Fibroblast of gingiva (primary cell): Measurements from ENCODE around the gene HGS.
A peak's percentile ranks its signal among the peaks of the same experiment; 100 is the strongest.

Experiments
- DNase-seq: peaks from one replicate; pipeline ENCODE4 v3.0.0-alpha.2; 2011; ENCODE audit warnings: low read depth

Gene HGS

GRCh38 chr17:81684442-81684911, 666 bp downstream of the HGS start:
- peak; percentile 77 for DNase-seq

DNA sequence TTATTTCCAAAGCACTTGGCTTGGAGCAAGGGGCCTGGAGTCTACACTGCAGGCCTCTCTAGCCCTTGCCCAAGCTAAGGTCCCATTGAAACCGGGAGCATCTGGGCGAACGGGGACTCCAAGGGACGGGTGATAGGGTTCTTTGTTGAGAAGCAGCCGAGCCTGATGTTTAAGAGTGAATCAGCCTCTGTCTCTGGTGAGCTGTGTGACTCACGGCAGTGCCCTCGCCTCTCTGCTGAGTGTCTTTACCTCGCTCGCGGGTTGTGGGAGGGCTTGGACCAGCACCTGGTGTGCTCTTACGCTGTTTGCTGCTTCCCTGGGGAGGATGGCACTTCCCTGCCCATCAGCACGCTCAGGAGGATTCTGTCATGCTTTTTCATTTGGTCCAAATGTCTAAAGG, 1.3 kb downstream of the HGS start:
- peak; percentile 29 for DNase-seq

GRCh38 chr17:81686614-81687013, 2.8 kb downstream of the HGS start:
- no peak for DNase-seq

DNA sequence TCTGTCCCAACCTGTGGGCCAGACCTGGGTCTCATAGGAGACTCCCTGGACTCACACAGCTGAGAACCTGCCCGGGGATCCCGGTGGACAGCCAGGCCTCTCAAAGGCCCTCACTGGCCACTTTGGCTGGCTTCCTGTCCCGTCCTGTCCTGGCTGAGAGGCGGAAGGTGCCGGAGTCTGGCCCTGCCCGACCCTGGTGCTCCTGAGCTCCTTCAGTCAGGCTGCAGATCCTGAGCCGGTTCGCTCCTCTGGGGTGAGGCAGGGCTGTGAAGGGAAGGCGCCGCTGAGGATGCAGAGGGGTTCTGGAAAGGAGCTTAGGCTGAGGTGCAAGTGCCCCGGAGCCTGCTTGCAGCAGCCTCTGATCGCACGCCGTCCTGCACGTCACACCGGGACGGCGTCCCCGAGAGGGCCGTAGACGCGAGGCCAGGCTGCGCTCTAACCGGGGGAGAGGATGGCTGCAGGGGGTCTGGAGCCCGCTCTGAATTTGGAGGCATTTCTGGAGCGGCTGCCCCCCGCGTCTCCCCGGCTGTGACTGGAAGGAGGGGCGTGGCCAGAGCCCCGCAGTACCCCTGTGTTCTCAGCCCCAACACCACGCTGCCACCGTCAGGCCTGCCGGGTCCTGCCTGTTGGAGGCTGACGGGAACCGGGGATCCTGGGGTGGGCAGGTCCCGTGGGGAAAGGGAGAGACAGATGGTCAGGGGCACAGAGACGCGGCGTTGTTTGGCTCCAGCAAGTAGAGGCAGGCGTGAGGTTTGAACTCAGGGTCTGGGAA, 4.1 kb downstream of the HGS start:
- no peak for DNase-seq

- DNase-seq = no peak
Observed at GRCh38 chr17:81688616-81689015, 4.8 kb downstream of the HGS start.

GRCh38 chr17:81690066-81690465, 6.3 kb downstream of the HGS start:
- DNase-seq = no peak

DNA sequence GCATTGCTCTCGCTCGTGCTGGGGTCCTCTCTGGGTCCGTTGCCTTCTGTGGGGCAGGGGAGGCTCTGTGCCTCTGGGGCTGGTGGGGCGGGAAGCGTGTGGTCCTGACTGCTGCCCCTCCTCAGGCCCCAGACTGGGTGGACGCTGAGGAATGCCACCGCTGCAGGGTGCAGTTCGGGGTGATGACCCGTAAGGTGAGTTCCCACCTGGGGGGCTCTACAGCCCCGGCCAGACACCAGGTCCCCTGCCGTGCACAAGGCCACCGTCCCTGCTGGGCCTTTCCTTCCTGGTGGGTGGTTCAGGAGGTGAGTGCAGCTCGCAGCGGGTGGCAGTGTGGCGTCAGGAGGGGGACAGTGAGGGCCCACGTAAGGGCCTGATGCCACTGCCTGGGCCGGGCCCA, 6.7 kb downstream of the HGS start:
- no peak for DNase-seq

DNA sequence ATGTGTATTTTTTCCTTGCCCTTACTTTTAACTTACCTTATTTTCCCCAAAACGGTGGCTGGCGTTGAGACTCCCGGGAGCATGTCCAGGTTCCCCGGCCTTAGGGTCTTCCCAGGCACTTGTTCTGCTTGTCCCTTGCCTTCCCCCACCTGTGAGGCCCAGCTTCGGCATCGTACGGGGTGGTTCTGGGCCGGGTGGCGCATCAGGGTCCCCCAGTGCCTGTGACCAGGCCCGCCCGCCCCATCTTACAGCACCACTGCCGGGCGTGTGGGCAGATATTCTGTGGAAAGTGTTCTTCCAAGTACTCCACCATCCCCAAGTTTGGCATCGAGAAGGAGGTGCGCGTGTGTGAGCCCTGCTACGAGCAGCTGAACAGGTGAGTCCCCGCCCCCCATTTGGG, 7.4 kb downstream of the HGS start:
- no peak for DNase-seq

GRCh38 chr17:81691608-81692007, 7.8 kb downstream of the HGS start:
- no peak for DNase-seq

- no peak for DNase-seq
Observed at GRCh38 chr17:81693509-81694210, 9.8 kb downstream of the HGS start.

DNA sequence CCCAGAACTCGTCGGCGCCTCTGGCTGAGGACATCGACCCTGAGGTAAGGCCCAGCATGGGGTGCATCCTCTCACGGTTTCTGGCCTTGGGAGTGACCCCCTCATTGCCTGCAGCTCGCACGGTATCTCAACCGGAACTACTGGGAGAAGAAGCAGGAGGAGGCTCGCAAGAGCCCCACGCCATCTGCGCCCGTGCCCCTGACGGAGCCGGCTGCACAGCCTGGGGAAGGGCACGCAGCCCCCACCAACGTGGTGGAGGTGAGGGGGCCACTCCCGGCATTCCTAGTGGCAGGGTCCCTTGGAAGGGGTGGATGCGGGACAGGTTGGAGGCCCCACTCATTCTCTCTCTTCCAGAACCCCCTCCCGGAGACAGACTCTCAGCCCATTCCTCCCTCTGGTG, 11.0 kb downstream of the HGS start:
- no peak for DNase-seq

- DNase-seq = no peak
Observed at GRCh38 chr17:81695211-81695610, 11.4 kb downstream of the HGS start.

- no peak for DNase-seq
Observed at GRCh38 chr17:81695801-81696200, 12.0 kb downstream of the HGS start.

DNA sequence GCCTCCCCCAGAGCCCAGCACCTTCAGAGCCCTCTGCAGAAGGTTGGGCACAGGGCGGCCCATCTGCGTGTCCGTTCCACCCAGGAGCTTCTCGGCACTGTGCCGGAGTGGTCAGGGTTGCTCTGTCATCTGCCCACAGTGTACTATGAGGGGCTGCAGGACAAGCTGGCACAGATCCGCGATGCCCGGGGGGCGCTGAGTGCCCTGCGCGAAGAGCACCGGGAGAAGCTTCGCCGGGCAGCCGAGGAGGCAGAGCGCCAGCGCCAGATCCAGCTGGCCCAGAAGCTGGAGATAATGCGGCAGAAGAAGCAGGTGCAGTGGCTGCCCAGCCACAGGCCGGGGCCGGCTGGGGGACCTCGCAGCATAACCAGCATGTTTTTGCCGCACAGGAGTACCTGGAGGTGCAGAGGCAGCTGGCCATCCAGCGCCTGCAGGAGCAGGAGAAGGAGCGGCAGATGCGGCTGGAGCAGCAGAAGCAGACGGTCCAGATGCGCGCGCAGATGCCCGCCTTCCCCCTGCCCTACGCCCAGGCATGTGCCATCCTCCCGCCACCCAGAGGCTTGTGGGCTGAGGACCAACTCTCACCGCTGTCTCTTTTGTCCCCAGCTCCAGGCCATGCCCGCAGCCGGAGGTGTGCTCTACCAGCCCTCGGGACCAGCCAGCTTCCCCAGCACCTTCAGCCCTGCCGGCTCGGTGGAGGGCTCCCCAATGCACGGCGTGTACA, 12.6 kb downstream of the HGS start:
- no peak for DNase-seq

DNA sequence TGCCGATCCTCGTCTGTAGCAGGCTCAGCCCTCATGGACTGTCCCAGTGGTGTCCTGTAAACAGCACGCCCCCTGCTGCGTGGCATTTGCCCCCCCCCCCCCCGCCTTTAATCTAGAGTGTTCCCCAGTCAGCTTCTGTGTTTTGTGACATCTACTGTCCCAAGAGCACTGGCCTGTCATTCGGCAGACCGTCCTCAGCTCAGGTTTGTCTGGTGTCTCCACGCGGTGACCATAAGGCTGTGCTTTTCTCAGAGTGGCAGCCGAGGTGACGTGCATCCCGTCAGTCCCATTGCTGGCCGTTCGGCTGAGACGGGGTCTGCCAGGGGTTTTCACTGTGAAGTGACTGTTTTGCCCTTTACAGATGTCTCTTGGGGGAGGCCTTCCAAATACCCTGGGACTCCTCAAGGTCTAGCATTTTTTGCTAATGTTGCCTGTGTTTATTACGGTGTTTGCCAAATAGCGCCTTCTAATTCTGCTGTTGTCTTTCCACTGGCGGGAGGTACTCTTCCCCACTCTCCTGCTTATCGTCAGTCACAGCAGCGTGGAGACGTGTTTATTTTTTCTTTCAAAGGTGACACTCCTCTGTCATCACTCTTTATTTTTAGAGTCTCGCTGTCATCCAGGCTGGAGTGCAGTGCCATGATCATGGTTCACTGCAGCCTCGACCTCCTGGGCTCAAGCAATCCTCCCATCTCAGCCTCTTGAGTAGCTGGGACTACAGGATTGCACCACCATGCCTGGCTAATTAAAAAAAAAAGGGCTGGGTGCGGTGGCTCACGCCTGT, 13.6 kb downstream of the HGS start:
- DNase-seq = no peak

DNA sequence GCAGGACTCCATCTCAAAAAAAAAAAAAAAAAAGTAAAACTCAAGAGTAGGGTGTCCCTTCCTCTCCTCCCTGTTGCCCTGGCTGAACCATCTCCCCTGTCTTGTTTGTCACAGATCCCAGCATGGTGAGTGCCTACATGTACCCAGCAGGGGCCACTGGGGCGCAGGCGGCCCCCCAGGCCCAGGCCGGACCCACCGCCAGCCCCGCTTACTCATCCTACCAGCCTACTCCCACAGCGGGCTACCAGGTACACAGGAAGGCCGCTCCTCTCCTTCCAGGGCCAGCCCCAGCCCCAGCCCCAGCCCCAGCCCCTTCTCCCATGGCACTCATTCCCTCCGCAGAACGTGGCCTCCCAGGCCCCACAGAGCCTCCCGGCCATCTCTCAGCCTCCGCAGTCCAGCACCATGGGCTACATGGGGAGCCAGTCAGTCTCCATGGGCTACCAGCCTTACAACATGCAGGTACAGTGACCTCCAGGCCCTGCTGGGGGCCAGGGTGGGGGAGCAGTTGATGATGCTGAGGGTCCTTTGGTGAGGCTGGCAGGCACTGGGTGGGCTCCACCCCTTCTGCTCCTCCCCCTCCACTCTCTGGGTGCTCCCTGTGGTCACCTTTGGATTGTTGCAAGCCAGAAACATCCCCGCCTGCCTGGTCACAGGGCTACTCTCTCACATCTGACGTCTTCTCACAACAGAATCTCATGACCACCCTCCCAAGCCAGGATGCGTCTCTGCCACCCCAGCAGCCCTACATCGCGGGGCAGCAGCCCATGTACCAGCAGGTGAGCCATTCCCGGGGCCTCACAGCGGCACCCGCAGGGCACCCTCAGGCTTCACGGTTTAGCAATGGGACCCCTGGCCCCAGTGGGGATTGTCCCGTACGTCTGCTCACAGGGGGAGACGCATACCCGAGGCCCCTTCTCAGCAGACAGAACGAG, 16.8 kb downstream of the HGS start:
- DNase-seq = no peak

- no peak for DNase-seq
Observed at GRCh38 chr17:81701288-81702071, 17.7 kb downstream of the HGS start.

DNA sequence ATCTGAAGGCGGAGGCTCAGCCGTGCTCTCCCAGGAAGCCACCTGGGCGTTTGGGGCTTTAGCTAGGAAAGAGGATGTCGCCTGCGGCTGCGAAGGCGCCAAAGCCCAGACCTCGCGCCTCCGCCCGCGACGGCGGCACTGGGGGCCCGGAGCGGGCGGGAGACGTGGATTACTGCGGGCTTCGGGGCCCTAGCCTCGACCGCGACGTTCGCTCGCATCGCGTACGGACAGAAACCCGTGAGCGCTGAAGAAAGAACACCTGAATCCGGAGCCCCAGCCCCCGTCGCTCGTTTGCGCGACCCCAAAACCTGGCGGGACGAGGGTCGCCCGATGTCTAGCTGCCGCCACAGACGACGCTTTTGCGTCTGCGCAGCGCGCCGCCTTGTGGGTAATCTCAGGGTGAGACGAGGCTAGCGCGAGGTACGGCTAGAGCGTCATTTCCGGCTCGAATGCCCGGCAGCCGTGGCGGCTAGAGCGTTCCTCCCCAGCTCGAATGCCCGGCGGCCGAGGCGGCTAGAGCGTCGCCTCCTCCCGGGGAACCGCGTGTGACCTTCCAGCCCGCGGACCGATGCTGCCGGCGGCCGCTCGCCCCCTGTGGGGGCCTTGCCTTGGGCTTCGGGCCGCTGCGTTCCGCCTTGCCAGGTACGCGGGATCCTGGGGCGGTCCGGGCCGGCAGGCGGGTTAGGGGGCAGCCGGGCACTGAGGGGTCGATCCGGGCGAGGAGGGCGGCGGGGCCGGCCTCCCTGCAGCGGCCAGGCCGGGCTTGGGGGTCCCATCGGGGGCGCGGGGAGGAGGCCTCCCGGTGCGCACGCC, 19.3 kb downstream of the HGS start, which contains the start of gene MRPL12:
TSS of gene MRPL12 (plus strand) at position 434 of the 813 bp plus-strand sequence. CDS start at position 569, 135 bp downstream.
- DNase-seq = peak; percentile 91
